ENCODE data around the gene IKZF2.

Gene IKZF2

GRCh38 chr2:212975333-212975732 is 176.1 kb downstream of the IKZF2 start:
- no peak for DNase-seq (ENCODE audit: extremely low read depth, low read depth)
- no peak for TF ChIP-seq CTCF (IDR thresholded peaks at IDR 0.05; ENCODE audit: low read depth, low read length)

- TF ChIP-seq CTCF (IDR thresholded peaks at IDR 0.05; ENCODE audit: low read depth, low read length) = no peak
- peak; percentile 57 for DNase-seq (ENCODE audit: extremely low read depth, low read depth)
Measured at GRCh38 chr2:212974692-212975091, 176.7 kb downstream of the IKZF2 start.

- no peak for DNase-seq (ENCODE audit: extremely low read depth, low read depth)
- TF ChIP-seq CTCF (IDR thresholded peaks at IDR 0.05; ENCODE audit: low read depth, low read length) = no peak
Measured at GRCh38 chr2:212973347-212973746, 178.1 kb downstream of the IKZF2 start.

GRCh38 chr2:212970132-212970531 is 181.3 kb downstream of the IKZF2 start:
- no peak for DNase-seq (ENCODE audit: extremely low read depth, low read depth)
- TF ChIP-seq CTCF (IDR thresholded peaks at IDR 0.05; ENCODE audit: low read depth, low read length) = no peak

GRCh38 chr2:212968284-212969081 is 182.9 kb downstream of the IKZF2 start:
- TF ChIP-seq CTCF (IDR thresholded peaks at IDR 0.05; ENCODE audit: low read depth, low read length) = no peak
- DNase-seq (ENCODE audit: extremely low read depth, low read depth) = no peak

- no peak for DNase-seq (ENCODE audit: extremely low read depth, low read depth)
Measured at GRCh38 chr2:212966884-212967283, 184.5 kb downstream of the IKZF2 start.

More at GRCh38 chr2:212966884-212967283, 184.5 kb downstream of the IKZF2 start:
- TF ChIP-seq CTCF (IDR thresholded peaks at IDR 0.05; ENCODE audit: low read depth, low read length) = no peak
